ENCODE results near the gene LRTM2. TPM values are rescaled to one million over a fixed set of nuclear protein-coding genes. Genes with fewer than 3 reads are reported as not detected.

LRTM2 gene
- total and polyA plus RNA-seq, 2 experiments from 2014 or later, result not detected

- Histone ChIP-seq H4K20me1 (ENCODE audit: insufficient read depth, poor library complexity, severe bottlenecking) (no peaks in the 10 kb centered on the region), H3K27me3 (no peaks in the 10 kb centered on the region), H3K36me3 (replicated peaks; ENCODE audit: insufficient read depth, low read depth) (no peaks in the 10 kb centered on the region), H2AFZ (no peak overlapping the region), H3K4me1 (ENCODE audit: insufficient read depth) (no peaks in the 10 kb centered on the region), H3K9me2 (replicated peaks; ENCODE audit: insufficient read depth) (no peaks in the 10 kb centered on the region), H3K4me3 (no peak overlapping the region), H3K27ac (no peak overlapping the region), H3K4me2 (no peak overlapping the region), H3K9me3 (ENCODE audit: low read depth) (no peaks in the 10 kb centered on the region), H3K79me2 (no peaks in the 10 kb centered on the region)
- no peak for DNase-seq (ENCODE audit: low spot score)
- WGBS (ENCODE audit: low lambda C conversion rate, missing lambda C conversion rate), result 85% methylated on average over 16 of the region's 16 CpGs
- TF ChIP-seq CTCF (IDR thresholded peaks at IDR 0.05; ENCODE audit: poor library complexity), result no peak
- TF ChIP-seq EZH2phosphoT487 (IDR thresholded peaks at IDR 0.05; ENCODE audit: low read depth, severe bottlenecking, unreplicated experiment), result no peak
- TF ChIP-seq EZH2 (IDR thresholded peaks at IDR 0.05; ENCODE audit: borderline replicate concordance), result no peak
These were observed 18.9 kb upstream of the LRTM2 start for GRCh38 chr12:1801303-1801975.

GRCh38 chr12:1803736-1804135, 16.6 kb upstream of the LRTM2 start:
- no peak for DNase-seq (ENCODE audit: low spot score)
- whole genome bisulfite sequencing (ENCODE audit: low lambda C conversion rate, missing lambda C conversion rate), result 94% methylated on average over 7 of the region's 7 CpGs
- no peaks in the 10 kb centered on the region for H3K36me3 ChIP-seq (replicated peaks; ENCODE audit: insufficient read depth, low read depth)
- no peaks in the 10 kb centered on the region for H3K4me1 ChIP-seq (ENCODE audit: insufficient read depth)
- no peaks in the 10 kb centered on the region for H3K9me2 ChIP-seq (replicated peaks; ENCODE audit: insufficient read depth)
- H3K79me2 ChIP-seq, result no peaks in the 10 kb centered on the region
- no peaks in the 10 kb centered on the region for H3K27me3 ChIP-seq
- no peak overlapping the region for H3K4me3 ChIP-seq
- no peak overlapping the region for H2AFZ ChIP-seq
- H3K27ac ChIP-seq, result no peak overlapping the region
- H4K20me1 ChIP-seq (ENCODE audit: insufficient read depth, poor library complexity, severe bottlenecking), result no peaks in the 10 kb centered on the region
- no peak for TF ChIP-seq EZH2 (IDR thresholded peaks at IDR 0.05; ENCODE audit: borderline replicate concordance)
- TF ChIP-seq EZH2phosphoT487 (IDR thresholded peaks at IDR 0.05; ENCODE audit: low read depth, severe bottlenecking, unreplicated experiment), result no peak
- no peak for TF ChIP-seq CTCF (IDR thresholded peaks at IDR 0.05; ENCODE audit: poor library complexity)
- no peak overlapping the region for H3K4me2 ChIP-seq
- no peaks in the 10 kb centered on the region for H3K9me3 ChIP-seq (ENCODE audit: low read depth)

DNA sequence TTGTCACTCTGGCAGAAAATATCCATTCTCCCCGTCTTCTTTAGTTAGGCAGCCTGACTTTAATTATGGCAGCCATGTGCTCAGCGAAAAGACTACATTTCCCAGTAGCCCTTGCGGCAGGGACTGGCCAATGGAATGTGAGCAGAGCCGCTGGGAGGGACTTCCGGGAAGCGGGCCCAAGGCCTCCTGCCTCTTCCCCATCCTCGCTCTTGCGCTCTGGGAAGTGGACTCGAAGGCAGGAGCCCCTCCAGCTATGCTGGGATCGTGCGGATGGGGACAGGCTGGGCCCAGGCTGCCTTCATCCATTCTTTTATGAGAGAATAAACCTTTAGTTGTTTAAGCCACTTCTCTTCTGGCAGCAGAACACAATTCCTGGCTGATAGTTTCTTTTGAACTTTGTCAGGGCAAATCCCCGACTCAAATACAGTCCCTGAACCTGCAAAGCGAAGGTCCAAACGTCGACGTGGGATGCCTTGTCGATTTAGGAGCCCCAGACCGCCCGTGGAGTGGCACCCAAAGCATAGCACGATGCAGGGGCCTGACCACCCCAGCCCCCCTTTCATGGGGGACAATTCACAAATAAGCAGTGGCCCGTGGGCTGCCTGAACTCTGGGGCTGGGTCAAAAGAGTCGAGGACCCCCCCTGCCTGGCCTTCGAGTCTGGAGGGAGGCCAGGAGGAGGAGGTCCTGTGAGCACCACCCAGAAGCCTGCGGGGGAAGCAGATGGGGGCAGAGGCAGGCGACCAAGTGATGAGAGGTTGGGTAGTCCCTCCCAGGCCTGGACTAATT, 15.6 kb upstream of the LRTM2 start:
- no peaks in the 10 kb centered on the region for H3K9me3 ChIP-seq (ENCODE audit: low read depth)
- peak; percentile 94 for DNase-seq (ENCODE audit: low spot score)
- no peak for TF ChIP-seq EZH2phosphoT487 (IDR thresholded peaks at IDR 0.05; ENCODE audit: low read depth, severe bottlenecking, unreplicated experiment)
- H3K9me2 ChIP-seq (replicated peaks; ENCODE audit: insufficient read depth), result no peaks in the 10 kb centered on the region
- H3K4me3 ChIP-seq, result no peak overlapping the region
- peaks cover 2% of the 10 kb centered on the region for H3K4me1 ChIP-seq (ENCODE audit: insufficient read depth)
- WGBS (ENCODE audit: low lambda C conversion rate, missing lambda C conversion rate), result 53% methylated on average over 25 of the region's 25 CpGs
- H3K79me2 ChIP-seq, result no peaks in the 10 kb centered on the region
- H3K4me2 ChIP-seq, result peak overlapping the region; percentile 66
- H4K20me1 ChIP-seq (ENCODE audit: insufficient read depth, poor library complexity, severe bottlenecking), result no peaks in the 10 kb centered on the region
- H2AFZ ChIP-seq, result peak overlapping the region; percentile 80
- H3K27ac ChIP-seq, result no peak overlapping the region
- H3K36me3 ChIP-seq (replicated peaks; ENCODE audit: insufficient read depth, low read depth), result no peaks in the 10 kb centered on the region
- H3K27me3 ChIP-seq, result no peaks in the 10 kb centered on the region

GRCh38 chr12:1805441-1806081, 14.8 kb upstream of the LRTM2 start:
- Histone ChIP-seq H3K79me2 (no peaks in the 10 kb centered on the region), H3K9me3 (ENCODE audit: low read depth) (no peaks in the 10 kb centered on the region), H3K27ac (no peak overlapping the region), H3K9me2 (replicated peaks; ENCODE audit: insufficient read depth) (no peaks in the 10 kb centered on the region), H3K36me3 (replicated peaks; ENCODE audit: insufficient read depth, low read depth) (no peaks in the 10 kb centered on the region), H2AFZ (no peak overlapping the region), H3K27me3 (no peaks in the 10 kb centered on the region), H3K4me2 (no peak overlapping the region), H3K4me1 (ENCODE audit: insufficient read depth) (peaks cover 3% of the 10 kb centered on the region), H3K4me3 (no peak overlapping the region), H4K20me1 (ENCODE audit: insufficient read depth, poor library complexity, severe bottlenecking) (no peaks in the 10 kb centered on the region)
- TF ChIP-seq CTCF (IDR thresholded peaks at IDR 0.05; ENCODE audit: poor library complexity) (no peak), EZH2 (IDR thresholded peaks at IDR 0.05; ENCODE audit: borderline replicate concordance) (no peak), EZH2phosphoT487 (IDR thresholded peaks at IDR 0.05; ENCODE audit: low read depth, severe bottlenecking, unreplicated experiment) (no peak)
- no peak for DNase-seq (ENCODE audit: low spot score)
- WGBS (ENCODE audit: low lambda C conversion rate, missing lambda C conversion rate), result 96% methylated on average over 16 of the region's 16 CpGs
